Stimulated activated naive CD8-positive, alpha-beta T cell treated with anti-CD3 and anti-CD28 coated beads, Interleukin-15, amount 100 ng/mL, for 72 hours (primary cell): ENCODE results near the gene PTGDR2.
A peak's percentile ranks its signal among the peaks of the same experiment; 100 is the strongest.

Experiments used
- ATAC-seq: fragments of 150-1000 bp; cut with Tn5 transposase; 2 replicates; pipeline ENCODE4 v1.10.0; 2021; ENCODE audit warnings: mild to moderate bottlenecking, moderate library complexity
- DNase-seq, 2 donors: peaks; one replicate each; pipeline ENCODE4 v3.0.0; 2021 to 2022
- H3K27ac Mint-ChIP-seq, 2 donors: one replicate each; pipeline ENCODE4 v1.8.0; 2022; ENCODE audit warnings: mild to moderate bottlenecking in 2 of 2, mixed read lengths in 2 of 2, moderate library complexity in 2 of 2
- H3K27me3 Mint-ChIP-seq: one replicate; pipeline ENCODE4 v1.8.0; 2022; ENCODE audit warnings: mixed read lengths
- H3K4me1 Mint-ChIP-seq: one replicate; pipeline ENCODE4 v1.8.0; 2022; ENCODE audit warnings: mild to moderate bottlenecking, mixed read lengths
- H3K4me3 Mint-ChIP-seq, 2 donors: one replicate each; pipeline ENCODE4 v1.8.0; 2022; ENCODE audit warnings: mild to moderate bottlenecking in 2 of 2, mixed read lengths in 2 of 2, moderate library complexity in 1 of 2
- H3K9me3 Mint-ChIP-seq, 2 donors: one replicate each; pipeline ENCODE4 v1.8.0; 2022; ENCODE audit warnings: mixed read lengths in 2 of 2

The PTGDR2 gene

DNA sequence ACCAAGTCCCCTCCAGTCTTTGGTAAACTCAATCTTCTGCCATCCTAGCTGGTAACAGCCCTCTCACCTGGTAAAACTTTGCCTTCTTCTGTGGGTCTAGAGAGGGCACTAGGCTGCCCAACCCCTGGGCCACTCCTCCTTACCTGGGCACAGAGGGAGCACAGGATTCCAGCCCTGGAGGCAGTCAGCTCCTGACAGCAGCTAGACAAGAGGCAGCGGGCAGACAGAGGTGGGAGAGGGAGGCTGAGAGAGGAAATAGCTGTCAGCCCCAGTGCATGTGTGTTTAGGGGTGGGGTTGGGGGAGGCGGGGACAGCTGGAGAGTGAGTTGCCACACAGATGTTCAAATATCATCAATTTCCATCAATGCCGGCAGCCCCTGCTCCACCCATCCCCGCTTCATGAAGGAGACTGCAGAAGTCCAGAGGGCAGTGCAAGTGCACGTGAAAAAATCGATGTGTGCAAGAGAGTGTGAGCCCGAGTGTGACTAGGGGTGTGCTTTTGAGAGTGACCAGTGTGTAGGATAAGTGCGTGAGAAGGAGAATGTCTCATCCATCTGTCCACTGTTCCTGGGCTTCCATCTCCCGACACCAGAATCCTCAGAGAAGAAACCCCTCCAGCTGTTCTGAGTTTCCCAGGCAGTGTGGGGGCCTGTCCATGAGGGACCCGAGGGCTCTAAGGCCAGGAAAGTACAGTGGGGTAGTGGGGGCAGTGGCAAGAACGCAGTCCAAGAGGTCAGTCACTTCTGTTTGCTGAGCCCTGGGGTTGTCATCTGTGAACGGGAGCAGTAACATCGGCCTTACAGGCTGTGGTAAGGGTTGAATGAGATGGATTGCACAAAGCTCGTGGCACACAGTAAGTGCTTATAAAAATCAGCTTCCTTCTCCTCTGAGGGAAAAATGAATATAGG lies at the start of gene PTGDR2:
TSS of gene PTGDR2 (minus strand) at position 225 of the 908 bp plus-strand sequence. CDS start 2,228 bp downstream, outside the sequence.
- H3K4me3 Mint-ChIP-seq: no peak within 1 kb of the TSS
- H3K27ac Mint-ChIP-seq: no peak within 1 kb of the TSS
- no peaks in the 10 kb centered on the region for H3K9me3 Mint-ChIP-seq
- peaks cover 44% of the 10 kb centered on the region for H3K4me1 Mint-ChIP-seq
- DNase-seq: no peak
- H3K27me3 Mint-ChIP-seq: no peaks in the 10 kb centered on the region
- ATAC-seq: no peak

DNA sequence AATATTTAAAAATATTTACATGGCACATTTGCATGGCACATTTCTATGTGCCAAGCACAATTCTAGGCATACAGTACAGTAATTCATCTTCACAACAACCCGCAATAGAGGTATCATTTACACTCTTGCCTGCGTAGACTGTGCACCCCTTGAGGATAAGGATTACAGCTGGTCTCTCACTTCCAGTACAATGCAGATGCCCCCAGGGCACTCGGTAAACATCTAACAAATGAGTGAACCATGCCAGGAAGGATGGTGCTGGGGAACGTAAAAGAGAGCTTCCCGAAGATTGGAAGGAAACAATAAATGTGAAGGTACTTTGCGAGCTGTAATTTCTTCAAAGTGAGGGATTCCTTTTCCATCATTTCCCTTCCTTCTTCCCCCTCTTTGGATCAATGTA lies 49.3 kb upstream of the PTGDR2 start:
- ATAC-seq: no peak
- Mint-ChIP-seq H3K9me3 (peaks cover 13% of the 10 kb centered on the region in 2 donors), H3K27ac (peak overlapping the region; percentile 95 to 98), H3K4me1 (peaks cover 52% of the 10 kb centered on the region), H3K27me3 (no peaks in the 10 kb centered on the region), H3K4me3 (peak overlapping the region; percentile 94)
- DNase-seq: no peak

DNA sequence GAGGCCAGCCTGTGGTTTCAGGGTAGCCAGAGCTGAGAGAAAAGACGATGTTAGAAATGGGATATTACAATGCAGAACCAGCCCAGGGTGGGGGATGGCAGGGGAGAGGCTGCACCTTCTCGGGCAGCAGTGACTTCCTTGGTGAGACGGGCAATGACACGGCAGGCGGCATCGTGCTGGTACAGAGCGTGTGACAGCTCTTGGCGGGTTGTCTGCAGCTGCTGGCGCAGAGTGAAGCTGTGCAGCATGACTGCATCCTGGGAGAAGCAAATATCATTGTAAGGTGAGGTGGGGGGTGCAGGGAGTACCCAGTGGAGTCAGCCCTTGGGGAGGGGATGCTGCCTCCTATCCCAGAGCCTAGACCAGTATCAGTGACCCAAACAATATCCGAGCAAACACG lies 46.9 kb upstream of the PTGDR2 start:
- ATAC-seq (no peak), DNase-seq (no peak)
- Mint-ChIP-seq H3K27ac (peak overlapping the region; percentile 4 to 69), H3K4me1 (peaks cover 50% of the 10 kb centered on the region), H3K27me3 (no peaks in the 10 kb centered on the region), H3K9me3 (no peaks in the 10 kb centered on the region), H3K4me3 (no peak overlapping the region)

- Mint-ChIP-seq H3K27ac (no peak overlapping the region), H3K27me3 (no peaks in the 10 kb centered on the region), H3K9me3 (no peaks in the 10 kb centered on the region), H3K4me1 (peaks cover 41% of the 10 kb centered on the region), H3K4me3 (no peak overlapping the region)
- DNase-seq (no peak), ATAC-seq (no peak)
Measured at GRCh38 chr11:60900673-60901404, 45.1 kb upstream of the PTGDR2 start.

- Mint-ChIP-seq H3K27ac (no peak overlapping the region), H3K9me3 (no peaks in the 10 kb centered on the region), H3K27me3 (no peaks in the 10 kb centered on the region), H3K4me1 (peaks cover 33% of the 10 kb centered on the region), H3K4me3 (no peak overlapping the region)
- DNase-seq (no peak), ATAC-seq (no peak)
Measured at GRCh38 chr11:60899977-60900376, 44.2 kb upstream of the PTGDR2 start.

GRCh38 chr11:60899046-60899936 lies 43.5 kb upstream of the PTGDR2 start:
- no peaks in the 10 kb centered on the region for H3K9me3 Mint-ChIP-seq
- DNase-seq (peak in 1 of 2 donors; percentile 41), ATAC-seq (peak; percentile 78)
- H3K4me1 Mint-ChIP-seq: peaks cover 27% of the 10 kb centered on the region
- no peak overlapping the region for H3K27ac Mint-ChIP-seq
- no peaks in the 10 kb centered on the region for H3K27me3 Mint-ChIP-seq
- no peak overlapping the region for H3K4me3 Mint-ChIP-seq

DNA sequence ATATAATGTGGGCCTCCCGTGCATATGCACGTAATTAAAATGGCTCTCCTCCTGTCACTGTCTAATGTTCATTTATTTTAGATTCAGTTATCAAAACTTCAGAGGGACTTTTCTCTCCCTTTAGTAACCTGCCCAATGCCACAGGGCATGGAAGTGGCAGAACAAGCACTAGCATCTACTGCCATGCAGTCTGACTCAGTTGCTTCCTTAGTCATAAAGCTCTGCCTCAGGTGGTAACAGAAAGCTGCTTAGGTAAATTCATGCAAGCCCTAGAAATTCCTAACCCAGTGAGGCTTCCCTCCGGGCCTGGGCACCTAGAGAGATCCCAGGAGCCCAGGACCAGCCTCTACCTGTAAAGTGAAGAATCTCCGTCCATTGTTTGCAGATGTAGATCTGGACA lies 41.7 kb upstream of the PTGDR2 start:
- ATAC-seq: no peak
- H3K9me3 Mint-ChIP-seq: no peaks in the 10 kb centered on the region
- H3K4me1 Mint-ChIP-seq: peaks cover 14% of the 10 kb centered on the region
- no peak overlapping the region for H3K27ac Mint-ChIP-seq
- no peak overlapping the region for H3K4me3 Mint-ChIP-seq
- no peak for DNase-seq
- no peaks in the 10 kb centered on the region for H3K27me3 Mint-ChIP-seq

GRCh38 chr11:60895687-60896086 lies 39.9 kb upstream of the PTGDR2 start:
- no peaks in the 10 kb centered on the region for H3K27me3 Mint-ChIP-seq
- DNase-seq (no peak), ATAC-seq (no peak)
- peaks cover 10% of the 10 kb centered on the region for H3K4me1 Mint-ChIP-seq
- no peak overlapping the region for H3K27ac Mint-ChIP-seq
- no peaks in the 10 kb centered on the region for H3K9me3 Mint-ChIP-seq
- no peak overlapping the region for H3K4me3 Mint-ChIP-seq

- no peaks in the 10 kb centered on the region for H3K9me3 Mint-ChIP-seq
- ATAC-seq (no peak), DNase-seq (no peak)
- no peak overlapping the region for H3K4me3 Mint-ChIP-seq
- no peaks in the 10 kb centered on the region for H3K27me3 Mint-ChIP-seq
- peak overlapping the region in 1 of 2 donors; percentile 54 for H3K27ac Mint-ChIP-seq
- H3K4me1 Mint-ChIP-seq: no peaks in the 10 kb centered on the region
Measured at GRCh38 chr11:60891103-60891741, 35.5 kb upstream of the PTGDR2 start.

DNA sequence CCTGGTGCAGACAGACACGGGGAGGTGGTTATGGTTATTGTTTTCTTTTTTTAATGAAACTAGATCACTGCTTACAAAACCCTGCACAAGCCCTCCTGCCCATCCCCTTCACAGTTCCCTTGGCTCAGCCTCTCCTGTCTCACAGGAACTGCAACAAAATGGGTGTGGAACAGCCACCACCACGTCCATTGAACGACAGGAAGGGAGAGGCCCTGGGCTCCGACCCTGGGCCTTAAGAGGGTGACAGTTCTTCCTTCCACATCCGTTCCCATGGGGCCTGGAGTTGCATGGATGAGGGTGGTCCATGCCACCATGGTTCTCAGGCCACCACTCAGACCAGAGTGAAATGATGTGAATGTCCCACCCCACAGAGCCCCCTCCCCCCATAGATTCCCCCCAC lies 34.9 kb upstream of the PTGDR2 start:
- DNase-seq (no peak), ATAC-seq (no peak)
- Mint-ChIP-seq H3K4me3 (no peak overlapping the region), H3K27me3 (no peaks in the 10 kb centered on the region), H3K9me3 (no peaks in the 10 kb centered on the region), H3K4me1 (no peaks in the 10 kb centered on the region), H3K27ac (no peak overlapping the region)

- ATAC-seq (no peak), DNase-seq (no peak)
- no peak overlapping the region for H3K4me3 Mint-ChIP-seq
- no peaks in the 10 kb centered on the region for H3K4me1 Mint-ChIP-seq
- H3K9me3 Mint-ChIP-seq: no peaks in the 10 kb centered on the region
- H3K27ac Mint-ChIP-seq: peak overlapping the region; percentile 50 to 85
- H3K27me3 Mint-ChIP-seq: no peaks in the 10 kb centered on the region
Measured at GRCh38 chr11:60889869-60890311, 34.1 kb upstream of the PTGDR2 start.

DNA sequence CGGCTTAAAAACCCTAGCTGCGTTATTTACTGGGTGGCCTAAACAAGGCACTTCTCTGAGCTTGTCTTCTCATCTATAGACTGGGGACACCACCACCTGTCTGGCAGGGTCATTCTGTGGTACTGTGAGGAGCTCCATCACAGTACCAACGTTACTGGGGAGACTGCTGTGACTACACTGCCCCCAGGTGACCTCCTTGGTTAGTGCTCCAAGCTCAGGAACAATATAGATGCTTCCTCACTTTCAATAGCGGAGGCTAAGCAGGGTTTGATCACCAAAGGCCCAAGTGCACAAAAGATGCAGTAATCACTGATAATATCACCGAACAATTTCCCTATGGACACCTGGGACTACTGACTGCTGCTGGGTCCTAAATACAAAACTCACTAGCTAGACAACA lies 31.8 kb upstream of the PTGDR2 start:
- Mint-ChIP-seq H3K27me3 (no peaks in the 10 kb centered on the region), H3K4me3 (no peak overlapping the region), H3K4me1 (no peaks in the 10 kb centered on the region), H3K9me3 (no peaks in the 10 kb centered on the region), H3K27ac (no peak overlapping the region)
- ATAC-seq (peak; percentile 95), DNase-seq (peak in 1 of 2 donors; percentile 34)

GRCh38 chr11:60880643-60881282 lies 25.0 kb upstream of the PTGDR2 start:
- ATAC-seq (no peak), DNase-seq (no peak)
- H3K4me1 Mint-ChIP-seq: no peaks in the 10 kb centered on the region
- no peaks in the 10 kb centered on the region for H3K9me3 Mint-ChIP-seq
- no peak overlapping the region for H3K4me3 Mint-ChIP-seq
- no peak overlapping the region for H3K27ac Mint-ChIP-seq
- no peaks in the 10 kb centered on the region for H3K27me3 Mint-ChIP-seq

GRCh38 chr11:60879971-60880588 lies 24.3 kb upstream of the PTGDR2 start:
- Mint-ChIP-seq H3K4me3 (no peak overlapping the region), H3K27me3 (no peaks in the 10 kb centered on the region), H3K4me1 (no peaks in the 10 kb centered on the region), H3K27ac (no peak overlapping the region), H3K9me3 (no peaks in the 10 kb centered on the region)
- ATAC-seq (no peak), DNase-seq (no peak)
